ENCODE measurements around the gene C1orf56.

GRCh38 chr1:151049458-151049857 is 1.9 kb downstream of the C1orf56 start:
- TF ChIP-seq CTCF (IDR thresholded peaks at IDR 0.05) (no peak), POLR2A (IDR thresholded peaks at IDR 0.05) (no peak)

Measured in heart left ventricle (tissue), 13 donors.